SU-DHL-6 (cell line): ENCODE measurements around the gene UCHL3.

Experiments
- H2AFZ ChIP-seq: fragments of 200-600 bp; sonication (generic); 2 replicates; pipeline ENCODE4 v1.6.1; 2014; ENCODE audit warnings: low read depth, mild to moderate bottlenecking, moderate library complexity, mixed read lengths, antibody characterized with exemption, low read length; ENCODE audit not compliant: severe bottlenecking
- H3F3A ChIP-seq: fragments of 200-600 bp; shearing (Covaris generic); 2 replicates; pipeline ENCODE4 v1.6.0; 2016; ENCODE audit warnings: antibody characterized with exemption, mild to moderate bottlenecking; ENCODE audit not compliant: insufficient read depth
- H3K27ac ChIP-seq: fragments of 200-600 bp; sonication (generic); 2 replicates; pipeline ENCODE4 v1.5.1; 2016; ENCODE audit warnings: low read depth, mild to moderate bottlenecking, low read length, moderate library complexity, mixed read lengths
- H3K27me3 ChIP-seq: fragments of 200-600 bp; sonication (generic), shearing (Covaris generic); 2 replicates; pipeline ENCODE4 v1.6.0; 2014; ENCODE audit warnings: mild to moderate bottlenecking, low read length
- H3K36me3 ChIP-seq: fragments of 200-600 bp; sonication (generic); 2 replicates; pipeline ENCODE4 v1.6.1; 2014; ENCODE audit warnings: mild to moderate bottlenecking, low read length, mixed read lengths
- H3K4me2 ChIP-seq: fragments of 300-600, 200-600 bp; shearing (Covaris generic), sonication (generic); 2 replicates; pipeline ENCODE4 v1.6.0; 2014; ENCODE audit warnings: low read length, low read depth, mild to moderate bottlenecking; ENCODE audit not compliant: poor library complexity, severe bottlenecking
- H3K4me3 ChIP-seq: fragments of 200-600 bp; sonication (generic); 2 replicates; pipeline ENCODE4 v1.5.1; 2014; ENCODE audit warnings: antibody characterized with exemption, low read length, mild to moderate bottlenecking, mixed read lengths; ENCODE audit not compliant: insufficient read depth, poor library complexity, severe bottlenecking
- H3K79me2 ChIP-seq: fragments of 200-600 bp; sonication (generic); 2 replicates; pipeline ENCODE4 v1.6.1; 2014; ENCODE audit warnings: mild to moderate bottlenecking, low read length, moderate library complexity; ENCODE audit not compliant: insufficient read depth
- H3K9ac ChIP-seq: fragments of 200-600 bp; sonication (generic); 2 replicates; pipeline ENCODE4 v1.7.0; 2014; ENCODE audit warnings: mild to moderate bottlenecking, low read length
- H3K9me2 ChIP-seq: fragments of 200-600 bp; sonication (generic); replicated peaks from 2 replicates; pipeline ENCODE4 v1.6.1; 2014; ENCODE audit warnings: low read length; ENCODE audit not compliant: insufficient read depth
- H3K9me3 ChIP-seq: fragments of 200-600 bp; sonication (generic); 2 replicates; pipeline ENCODE4 v1.6.1; 2014; ENCODE audit warnings: low read length, mixed read lengths; ENCODE audit not compliant: insufficient read depth
- H4K20me1 ChIP-seq: fragments of 200-600 bp; sonication (generic); 2 replicates; pipeline ENCODE4 v1.6.1; 2014; ENCODE audit warnings: low read depth, mild to moderate bottlenecking, antibody characterized with exemption, low read length, moderate library complexity, mixed read lengths
- EZH2phosphoT487 ChIP-seq: fragments of 200-600 bp; sonication (generic), shearing (Covaris generic); conservative IDR thresholded peaks from 2 replicates; pipeline ENCODE4 v1.6.1; 2018; ENCODE audit warnings: mild to moderate bottlenecking, antibody characterized with exemption, low read length, moderate library complexity, mixed read lengths
- TF ChIP-seq, protein P1 (sequence below): fragments of 200-600 bp; sonication (generic); IDR thresholded peaks from one replicate; pipeline ENCODE4 v1.5.1; 2017; ENCODE audit warnings: antibody characterized with exemption, mild to moderate bottlenecking, low read length, moderate library complexity; ENCODE audit not compliant: insufficient read depth, poor library complexity, severe bottlenecking

The UCHL3 gene

DNA sequence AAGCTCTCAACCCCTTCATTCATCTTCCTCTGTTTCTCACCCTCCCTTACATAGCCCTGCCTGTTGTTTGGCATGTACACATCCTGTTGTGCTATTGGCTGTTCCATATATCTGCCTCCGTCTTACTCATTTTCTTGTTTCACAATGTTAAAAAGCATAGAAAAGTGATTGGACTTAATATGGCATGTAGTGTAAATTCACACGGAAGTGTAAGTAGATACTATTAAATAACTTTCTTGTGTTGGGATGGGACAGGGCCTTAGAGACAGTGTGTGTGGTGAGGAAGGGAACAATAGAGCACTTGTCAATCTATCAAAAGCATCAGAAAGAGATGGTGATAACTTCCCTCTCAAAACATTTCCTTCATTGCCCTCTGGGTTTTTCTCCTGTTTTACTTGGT is 98.9 kb downstream of the UCHL3 start:
- Histone ChIP-seq H3K4me3 (no peak overlapping the region), H3K27ac (peak overlapping the region; percentile 99), H2AFZ (no peak overlapping the region), H4K20me1 (no peaks in the 10 kb centered on the region), H3K79me2 (peaks cover 99% of the 10 kb centered on the region), H3K36me3 (peaks cover 25% of the 10 kb centered on the region), H3K9ac (0 out of 2 replicates have a peak overlapping the region, but pooled peaks have one; percentile 22), H3K27me3 (no peaks in the 10 kb centered on the region), H3K9me3 (no peaks in the 10 kb centered on the region), H3F3A (peaks cover 35% of the 10 kb centered on the region), H3K9me2 (no peaks in the 10 kb centered on the region), H3K4me2 (peak overlapping the region; percentile 94)
- TF ChIP-seq, protein P1, sequence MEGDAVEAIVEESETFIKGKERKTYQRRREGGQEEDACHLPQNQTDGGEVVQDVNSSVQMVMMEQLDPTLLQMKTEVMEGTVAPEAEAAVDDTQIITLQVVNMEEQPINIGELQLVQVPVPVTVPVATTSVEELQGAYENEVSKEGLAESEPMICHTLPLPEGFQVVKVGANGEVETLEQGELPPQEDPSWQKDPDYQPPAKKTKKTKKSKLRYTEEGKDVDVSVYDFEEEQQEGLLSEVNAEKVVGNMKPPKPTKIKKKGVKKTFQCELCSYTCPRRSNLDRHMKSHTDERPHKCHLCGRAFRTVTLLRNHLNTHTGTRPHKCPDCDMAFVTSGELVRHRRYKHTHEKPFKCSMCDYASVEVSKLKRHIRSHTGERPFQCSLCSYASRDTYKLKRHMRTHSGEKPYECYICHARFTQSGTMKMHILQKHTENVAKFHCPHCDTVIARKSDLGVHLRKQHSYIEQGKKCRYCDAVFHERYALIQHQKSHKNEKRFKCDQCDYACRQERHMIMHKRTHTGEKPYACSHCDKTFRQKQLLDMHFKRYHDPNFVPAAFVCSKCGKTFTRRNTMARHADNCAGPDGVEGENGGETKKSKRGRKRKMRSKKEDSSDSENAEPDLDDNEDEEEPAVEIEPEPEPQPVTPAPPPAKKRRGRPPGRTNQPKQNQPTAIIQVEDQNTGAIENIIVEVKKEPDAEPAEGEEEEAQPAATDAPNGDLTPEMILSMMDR: no peak
- no peak for TF ChIP-seq EZH2phosphoT487

DNA sequence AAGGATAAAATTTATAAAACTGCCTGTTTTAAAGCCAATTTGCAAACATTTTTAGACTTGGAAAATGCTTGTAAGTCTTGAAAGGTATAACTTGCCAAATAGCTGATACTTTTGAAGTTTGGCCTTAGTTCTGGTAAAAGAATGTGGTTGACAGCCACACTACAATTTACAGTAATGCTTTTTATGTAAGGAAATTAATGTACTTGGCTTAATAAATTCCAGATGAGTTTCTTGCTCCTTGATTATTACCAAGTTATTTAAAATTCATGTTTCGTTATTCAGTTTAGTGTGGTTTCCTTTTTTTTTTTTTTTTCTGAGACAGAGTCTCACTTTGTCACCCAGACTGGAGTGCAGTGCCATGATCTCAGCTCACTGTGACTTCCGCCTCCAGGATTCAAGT is 101.4 kb downstream of the UCHL3 start:
- no peaks in the 10 kb centered on the region for H3K9me2 ChIP-seq
- H3K9me3 ChIP-seq: no peaks in the 10 kb centered on the region
- TF ChIP-seq EZH2phosphoT487: no peak
- TF ChIP-seq, protein P1: no peak
- no peaks in the 10 kb centered on the region for H4K20me1 ChIP-seq
- peaks cover 98% of the 10 kb centered on the region for H3K79me2 ChIP-seq
- H2AFZ ChIP-seq: no peak overlapping the region
- peaks cover 26% of the 10 kb centered on the region for H3F3A ChIP-seq
- no peak overlapping the region for H3K4me3 ChIP-seq
- H3K27me3 ChIP-seq: no peaks in the 10 kb centered on the region
- H3K9ac ChIP-seq: no peak overlapping the region
- H3K4me2 ChIP-seq: no peak overlapping the region
- peaks cover 26% of the 10 kb centered on the region for H3K36me3 ChIP-seq
- H3K27ac ChIP-seq: peak overlapping the region; percentile 1; the same call in 1 of the 2 replicates

DNA sequence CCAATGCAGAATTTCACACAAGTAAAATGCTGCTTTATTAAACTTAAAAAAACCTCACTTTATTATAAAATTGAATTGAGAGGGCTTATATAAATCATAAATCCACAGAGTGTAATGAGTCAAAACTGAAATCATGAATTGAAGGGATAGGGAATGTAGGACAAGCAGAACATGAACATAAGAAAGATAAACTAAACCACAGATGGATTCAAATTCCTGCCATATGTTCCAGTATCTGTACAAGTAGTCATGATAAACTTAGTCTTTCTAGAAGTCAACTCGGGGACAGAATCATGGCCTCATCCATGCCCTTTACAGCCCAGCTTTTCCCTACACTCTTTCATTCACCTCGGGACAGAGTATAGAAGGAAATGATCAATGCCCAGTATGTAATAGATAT is 103.1 kb downstream of the UCHL3 start:
- no peak overlapping the region for H3K4me3 ChIP-seq
- H3K9me3 ChIP-seq: no peaks in the 10 kb centered on the region
- H2AFZ ChIP-seq: no peak overlapping the region
- no peak overlapping the region; the same call in 1 of the 2 replicates for H3K27ac ChIP-seq
- no peaks in the 10 kb centered on the region for H3K27me3 ChIP-seq
- TF ChIP-seq, protein P1: no peak
- TF ChIP-seq EZH2phosphoT487: no peak
- no peak overlapping the region for H3K4me2 ChIP-seq
- peaks cover 22% of the 10 kb centered on the region for H3K36me3 ChIP-seq
- peaks cover 11% of the 10 kb centered on the region for H3F3A ChIP-seq
- no peaks in the 10 kb centered on the region for H3K9me2 ChIP-seq
- peaks cover 99% of the 10 kb centered on the region for H3K79me2 ChIP-seq
- no peak overlapping the region for H3K9ac ChIP-seq
- H4K20me1 ChIP-seq: no peaks in the 10 kb centered on the region
